T-helper 1 cell treated with Interleukin-12 subunit alpha and Interleukin-12 subunit beta and Interleukin-4 antibody, amounts not matched to agents 30 μg/mL and 1 μg/mL, for 36 hours (primary cell): ENCODE results near the gene FGF12.

Experiments used
- H3K27ac Mint-ChIP-seq: one replicate; pipeline ENCODE4 v1.8.0; 2021; ENCODE audit warnings: mild to moderate bottlenecking, mixed read lengths
- H3K27me3 Mint-ChIP-seq: one replicate; pipeline ENCODE4 v1.8.0; 2021; ENCODE audit warnings: low read depth, mixed read lengths
- H3K36me3 Mint-ChIP-seq: one replicate; pipeline ENCODE4 v1.8.0; 2021; ENCODE audit warnings: low read depth, mixed read lengths
- H3K4me1 Mint-ChIP-seq: one replicate; pipeline ENCODE4 v1.8.0; 2021; ENCODE audit warnings: low read depth, mixed read lengths
- H3K4me3 Mint-ChIP-seq: one replicate; pipeline ENCODE4 v1.8.0; 2021; ENCODE audit warnings: mild to moderate bottlenecking, moderate library complexity, mixed read lengths
- H3K9me3 Mint-ChIP-seq: one replicate; pipeline ENCODE4 v1.8.0; 2021; ENCODE audit warnings: mixed read lengths

FGF12 gene

GRCh38 chr3:192409838-192410683 is 317.3 kb downstream of the FGF12 start:
- Mint-ChIP-seq H3K36me3 (peaks cover 2% of the 10 kb centered on the region), H3K9me3 (no peaks in the 10 kb centered on the region), H3K27me3 (peaks cover 67% of the 10 kb centered on the region), H3K4me1 (no peaks in the 10 kb centered on the region), H3K4me3 (no peak overlapping the region), H3K27ac (no peak overlapping the region)

GRCh38 chr3:192409201-192409837 is 318.0 kb downstream of the FGF12 start:
- Mint-ChIP-seq H3K4me3 (no peak overlapping the region), H3K27ac (no peak overlapping the region), H3K36me3 (peaks cover 2% of the 10 kb centered on the region), H3K4me1 (no peaks in the 10 kb centered on the region), H3K27me3 (peaks cover 62% of the 10 kb centered on the region), H3K9me3 (no peaks in the 10 kb centered on the region)

GRCh38 chr3:192408647-192409200 is 318.6 kb downstream of the FGF12 start:
- H3K9me3 Mint-ChIP-seq = no peaks in the 10 kb centered on the region
- H3K36me3 Mint-ChIP-seq = peaks cover 2% of the 10 kb centered on the region
- H3K27me3 Mint-ChIP-seq = peaks cover 59% of the 10 kb centered on the region
- no peaks in the 10 kb centered on the region for H3K4me1 Mint-ChIP-seq
- no peak overlapping the region for H3K27ac Mint-ChIP-seq
- H3K4me3 Mint-ChIP-seq = no peak overlapping the region

- H3K36me3 Mint-ChIP-seq = peaks cover 2% of the 10 kb centered on the region
- peaks cover 56% of the 10 kb centered on the region for H3K27me3 Mint-ChIP-seq
- H3K9me3 Mint-ChIP-seq = no peaks in the 10 kb centered on the region
- no peaks in the 10 kb centered on the region for H3K4me1 Mint-ChIP-seq
- H3K27ac Mint-ChIP-seq = no peak overlapping the region
- no peak overlapping the region for H3K4me3 Mint-ChIP-seq
Measured at GRCh38 chr3:192408007-192408646, 319.2 kb downstream of the FGF12 start.

GRCh38 chr3:192399767-192400166 is 327.6 kb downstream of the FGF12 start:
- Mint-ChIP-seq H3K4me3 (no peak overlapping the region), H3K27me3 (no peaks in the 10 kb centered on the region), H3K9me3 (no peaks in the 10 kb centered on the region), H3K27ac (no peak overlapping the region), H3K36me3 (no peaks in the 10 kb centered on the region), H3K4me1 (no peaks in the 10 kb centered on the region)

- no peaks in the 10 kb centered on the region for H3K36me3 Mint-ChIP-seq
- H3K9me3 Mint-ChIP-seq = no peaks in the 10 kb centered on the region
- H3K27me3 Mint-ChIP-seq = no peaks in the 10 kb centered on the region
- H3K27ac Mint-ChIP-seq = no peak overlapping the region
- no peak overlapping the region for H3K4me3 Mint-ChIP-seq
- no peaks in the 10 kb centered on the region for H3K4me1 Mint-ChIP-seq
Measured at GRCh38 chr3:192397012-192397411, 330.3 kb downstream of the FGF12 start.

- Mint-ChIP-seq H3K4me1 (no peaks in the 10 kb centered on the region), H3K27me3 (no peaks in the 10 kb centered on the region), H3K27ac (no peak overlapping the region), H3K4me3 (no peak overlapping the region), H3K36me3 (no peaks in the 10 kb centered on the region), H3K9me3 (no peaks in the 10 kb centered on the region)
Measured at GRCh38 chr3:192395506-192395905, 331.8 kb downstream of the FGF12 start.

- Mint-ChIP-seq H3K9me3 (no peaks in the 10 kb centered on the region), H3K36me3 (no peaks in the 10 kb centered on the region), H3K4me1 (no peaks in the 10 kb centered on the region), H3K4me3 (no peak overlapping the region), H3K27me3 (no peaks in the 10 kb centered on the region), H3K27ac (no peak overlapping the region)
Measured at GRCh38 chr3:192392986-192393385, 334.4 kb downstream of the FGF12 start.

- Mint-ChIP-seq H3K4me3 (no peak overlapping the region), H3K27ac (no peak overlapping the region), H3K4me1 (no peaks in the 10 kb centered on the region), H3K27me3 (no peaks in the 10 kb centered on the region), H3K9me3 (no peaks in the 10 kb centered on the region), H3K36me3 (no peaks in the 10 kb centered on the region)
Measured at GRCh38 chr3:192382861-192383260, 344.5 kb downstream of the FGF12 start.

- Mint-ChIP-seq H3K27me3 (no peaks in the 10 kb centered on the region), H3K4me3 (no peak overlapping the region), H3K9me3 (no peaks in the 10 kb centered on the region), H3K36me3 (no peaks in the 10 kb centered on the region), H3K4me1 (no peaks in the 10 kb centered on the region), H3K27ac (no peak overlapping the region)
Measured at GRCh38 chr3:192373586-192373985, 353.8 kb downstream of the FGF12 start.

- Mint-ChIP-seq H3K4me3 (no peak overlapping the region), H3K27me3 (no peaks in the 10 kb centered on the region), H3K36me3 (no peaks in the 10 kb centered on the region), H3K4me1 (no peaks in the 10 kb centered on the region), H3K9me3 (no peaks in the 10 kb centered on the region), H3K27ac (no peak overlapping the region)
Measured at GRCh38 chr3:192373032-192373431, 354.3 kb downstream of the FGF12 start.

GRCh38 chr3:192372616-192373015 is 354.7 kb downstream of the FGF12 start:
- Mint-ChIP-seq H3K27me3 (no peaks in the 10 kb centered on the region), H3K27ac (no peak overlapping the region), H3K36me3 (no peaks in the 10 kb centered on the region), H3K4me1 (no peaks in the 10 kb centered on the region), H3K9me3 (no peaks in the 10 kb centered on the region), H3K4me3 (no peak overlapping the region)

GRCh38 chr3:192371870-192372400 is 355.4 kb downstream of the FGF12 start:
- no peaks in the 10 kb centered on the region for H3K9me3 Mint-ChIP-seq
- no peak overlapping the region for H3K4me3 Mint-ChIP-seq
- no peaks in the 10 kb centered on the region for H3K27me3 Mint-ChIP-seq
- no peaks in the 10 kb centered on the region for H3K4me1 Mint-ChIP-seq
- no peaks in the 10 kb centered on the region for H3K36me3 Mint-ChIP-seq
- no peak overlapping the region for H3K27ac Mint-ChIP-seq

- Mint-ChIP-seq H3K9me3 (no peaks in the 10 kb centered on the region), H3K27ac (no peak overlapping the region), H3K27me3 (no peaks in the 10 kb centered on the region), H3K4me1 (no peaks in the 10 kb centered on the region), H3K4me3 (no peak overlapping the region), H3K36me3 (no peaks in the 10 kb centered on the region)
Measured at GRCh38 chr3:192367616-192368015, 359.7 kb downstream of the FGF12 start.
